ENCODE data around the gene USP40. TPM values are rescaled to one million over a fixed set of nuclear protein-coding genes. Genes with fewer than 3 reads are reported as not detected.

Gene USP40
- total RNA-seq, 2 experiments from 2014 or later, result 0.51 to 1.7 TPM

- Histone ChIP-seq H3K4me1 (ENCODE audit: insufficient read depth, low read length, poor library complexity, severe bottlenecking) (peaks cover 58% of the 10 kb centered on the region), H3K79me2 (ENCODE audit: insufficient read depth, low read depth, low read length) (no peaks in the 10 kb centered on the region), H3K4me2 (ENCODE audit: low read length) (no peak overlapping the region), H3K9me3 (ENCODE audit: low read length) (peaks cover 10% of the 10 kb centered on the region; the same call in 1 of the 2 replicates), H3K9me2 (ENCODE audit: insufficient read depth, low read length) (no peaks in the 10 kb centered on the region), H2AFZ (ENCODE audit: low read length) (no peak overlapping the region), H3K36me3 (ENCODE audit: insufficient read depth, low read length) (no peaks in the 10 kb centered on the region; the same call in 1 of the 2 replicates), H4K20me1 (ENCODE audit: insufficient read depth, low read length) (no peaks in the 10 kb centered on the region), H3K4me3 (ENCODE audit: low read depth, low read length, poor library complexity, severe bottlenecking) (no peak overlapping the region), H3K27ac (ENCODE audit: low read depth, low read length, poor library complexity, severe bottlenecking) (no peak overlapping the region)
- no peak for DNase-seq (ENCODE audit: low spot score)
- intact Hi-C loops (cut with micrococcal nuclease; ENCODE audit: unreplicated experiment), result no loop called here
- ChIA-PET POLR2A (no interaction called here), CTCF (ENCODE audit: unreplicated experiment) (no interaction called here)
- TF ChIP-seq CTCF (conservative IDR thresholded peaks at IDR 0.05; ENCODE audit: low read length) (no peak), EZH2phosphoT487 (IDR thresholded peaks at IDR 0.05; ENCODE audit: borderline replicate concordance, low read depth, low read length) (no peak)
- BruUV-seq (replicated peaks), result no TSS peak
Observed at GRCh38 chr2:233528182-233528581, 38.4 kb downstream of the USP40 start.

GRCh38 chr2:233525791-233526190 lies 40.8 kb downstream of the USP40 start:
- Histone ChIP-seq H3K36me3 (ENCODE audit: insufficient read depth, low read length) (no peaks in the 10 kb centered on the region), H3K9me2 (ENCODE audit: insufficient read depth, low read length) (no peaks in the 10 kb centered on the region), H4K20me1 (ENCODE audit: insufficient read depth, low read length) (no peaks in the 10 kb centered on the region), H3K9me3 (ENCODE audit: low read length) (no peaks in the 10 kb centered on the region), H3K4me3 (ENCODE audit: low read depth, low read length, poor library complexity, severe bottlenecking) (no peak overlapping the region), H3K4me1 (ENCODE audit: insufficient read depth, low read length, poor library complexity, severe bottlenecking) (peaks cover 73% of the 10 kb centered on the region), H2AFZ (ENCODE audit: low read length) (peak overlapping the region; percentile 64; the same call in 1 of the 2 replicates), H3K4me2 (ENCODE audit: low read length) (no peak overlapping the region), H3K79me2 (ENCODE audit: insufficient read depth, low read depth, low read length) (no peaks in the 10 kb centered on the region), H3K27ac (ENCODE audit: low read depth, low read length, poor library complexity, severe bottlenecking) (no peak overlapping the region)
- intact Hi-C loops (cut with micrococcal nuclease; ENCODE audit: unreplicated experiment), result no loop called here
- no peak for TF ChIP-seq CTCF (conservative IDR thresholded peaks at IDR 0.05; ENCODE audit: low read length)
- no peak for TF ChIP-seq EZH2phosphoT487 (IDR thresholded peaks at IDR 0.05; ENCODE audit: borderline replicate concordance, low read depth, low read length)
- POLR2A ChIA-PET, result interaction anchor here (1.7 to 1.9 kb wide), 2 partner anchors 10 to 13 kb away, joined by 8 to 9 read pairs; no protein-coding TSS in a partner anchor
- CTCF ChIA-PET (ENCODE audit: unreplicated experiment), result no interaction called here
- no peak for DNase-seq (ENCODE audit: low spot score)
- no TSS peak for BruUV-seq (replicated peaks)

GRCh38 chr2:233519787-233520611 lies 46.6 kb downstream of the USP40 start:
- Histone ChIP-seq H2AFZ (ENCODE audit: low read length) (peak overlapping the region; percentile 93; the same call in 1 of the 2 replicates), H3K4me2 (ENCODE audit: low read length) (peak overlapping the region; percentile 75), H3K9me2 (ENCODE audit: insufficient read depth, low read length) (no peaks in the 10 kb centered on the region), H3K4me1 (ENCODE audit: insufficient read depth, low read length, poor library complexity, severe bottlenecking) (peaks cover 64% of the 10 kb centered on the region), H3K79me2 (ENCODE audit: insufficient read depth, low read depth, low read length) (no peaks in the 10 kb centered on the region), H4K20me1 (ENCODE audit: insufficient read depth, low read length) (no peaks in the 10 kb centered on the region), H3K27ac (ENCODE audit: low read depth, low read length, poor library complexity, severe bottlenecking) (peak overlapping the region; percentile 98), H3K9me3 (ENCODE audit: low read length) (peaks cover 12% of the 10 kb centered on the region; the same call in 1 of the 2 replicates), H3K36me3 (ENCODE audit: insufficient read depth, low read length) (peaks cover 10% of the 10 kb centered on the region), H3K4me3 (ENCODE audit: low read depth, low read length, poor library complexity, severe bottlenecking) (peak overlapping the region; percentile 51)
- ChIA-PET CTCF (ENCODE audit: unreplicated experiment) (no interaction called here), POLR2A (interaction anchor here (0.6 to 3.9 kb wide), 7 partner anchors 8 to 287 kb away, joined by 3 to 21 read pairs (median 5); no protein-coding TSS in a partner anchor)
- BruUV-seq (replicated peaks), result TSS peak; percentile 97
- intact Hi-C loops (cut with micrococcal nuclease; ENCODE audit: unreplicated experiment), result no loop called here
- TF ChIP-seq CTCF (conservative IDR thresholded peaks at IDR 0.05; ENCODE audit: low read length) (no peak; the same call in 1 of the 2 replicates), EZH2phosphoT487 (IDR thresholded peaks at IDR 0.05; ENCODE audit: borderline replicate concordance, low read depth, low read length) (no peak)
- DNase-seq (ENCODE audit: low spot score), result peak; percentile 84
